Measurements from ENCODE around the gene TEAD2. TPM values are rescaled to one million over a fixed set of nuclear protein-coding genes. Genes with fewer than 3 reads are reported as not detected.

The TEAD2 gene
- total RNA-seq, 1 donor from 2014 or later: 5.3 TPM

- H3K4me3 Mint-ChIP-seq: no peak overlapping the region
- peaks cover 42% of the 10 kb centered on the region for H3K4me1 Mint-ChIP-seq
- intact Hi-C loops (cut with micrococcal nuclease): no loop called here
- DNase-seq: no peak
- peaks cover 19% of the 10 kb centered on the region for H3K36me3 Mint-ChIP-seq (ENCODE audit: low read depth)
- H3K27me3 Mint-ChIP-seq: no peaks in the 10 kb centered on the region
- ChIA-PET CTCF (interaction anchor here (1.4 kb wide), 1 partner anchor 11 kb away, joined by 3 read pairs; no protein-coding TSS in a partner anchor), POLR2A (interaction anchor here (0.7 to 19.9 kb wide), 6 partner anchors 8 to 160 kb away, joined by 3 to 757 read pairs (median 4); partner anchors contain the start of genes CD37 and SLC6A16)
- no peak for ATAC-seq (ENCODE audit: low read depth)
- no peaks in the 10 kb centered on the region for H3K9me3 Mint-ChIP-seq
- no peak overlapping the region for H3K27ac Mint-ChIP-seq
- TF ChIP-seq CTCF (IDR thresholded peaks at IDR 0.05): no peak
Observed at GRCh38 chr19:49349567-49349966, 12.6 kb downstream of the TEAD2 start.

GRCh38 chr19:49348305-49349189, 13.7 kb downstream of the TEAD2 start:
- no peaks in the 10 kb centered on the region for H3K27me3 Mint-ChIP-seq
- DNase-seq (no peak), ATAC-seq (ENCODE audit: low read depth) (peak; percentile 34)
- peak overlapping the region; percentile 41 for H3K4me3 Mint-ChIP-seq
- no peaks in the 10 kb centered on the region for H3K9me3 Mint-ChIP-seq
- POLR2A ChIA-PET: interaction anchor here (0.6 to 19.9 kb wide), 9 partner anchors 8 to 245 kb away, joined by 3 to 757 read pairs (median 4); partner anchors contain the start of genes CD37 and SLC6A16
- CTCF ChIA-PET: interaction anchor here (1.2 to 1.4 kb wide), 4 partner anchors 9 to 43 kb away, joined by 3 to 5 read pairs (median 3); partner anchors contain the start of gene CD37
- intact Hi-C loops (cut with micrococcal nuclease): no loop called here
- H3K36me3 Mint-ChIP-seq (ENCODE audit: low read depth): peaks cover 21% of the 10 kb centered on the region
- TF ChIP-seq CTCF (IDR thresholded peaks at IDR 0.05): no peak
- H3K27ac Mint-ChIP-seq: peak overlapping the region; percentile 70
- peaks cover 36% of the 10 kb centered on the region for H3K4me1 Mint-ChIP-seq

- Mint-ChIP-seq H3K27ac (peak overlapping the region; percentile 70), H3K4me1 (peaks cover 37% of the 10 kb centered on the region), H3K36me3 (ENCODE audit: low read depth) (peaks cover 26% of the 10 kb centered on the region), H3K4me3 (peak overlapping the region; percentile 41), H3K27me3 (no peaks in the 10 kb centered on the region), H3K9me3 (no peaks in the 10 kb centered on the region)
- ChIA-PET CTCF (interaction anchor here (1.3 kb wide), 2 partner anchors 10 to 13 kb away, joined by 3 read pairs; partner anchors contain the start of gene CD37), POLR2A (interaction anchor here (0.8 to 19.9 kb wide), 7 partner anchors 8 to 92 kb away, joined by 3 to 757 read pairs (median 5); partner anchors contain the start of genes CD37 and SLC6A16)
- ATAC-seq (ENCODE audit: low read depth) (peak; percentile 64), DNase-seq (no peak)
- intact Hi-C loops (cut with micrococcal nuclease): no loop called here
- no peak for TF ChIP-seq CTCF (IDR thresholded peaks at IDR 0.05)
Observed at GRCh38 chr19:49347835-49348234, 14.4 kb downstream of the TEAD2 start.

GRCh38 chr19:49347191-49347590, 15.0 kb downstream of the TEAD2 start:
- DNase-seq (no peak), ATAC-seq (ENCODE audit: low read depth) (no peak)
- no peak overlapping the region for H3K27ac Mint-ChIP-seq
- peaks cover 32% of the 10 kb centered on the region for H3K36me3 Mint-ChIP-seq (ENCODE audit: low read depth)
- no peaks in the 10 kb centered on the region for H3K27me3 Mint-ChIP-seq
- peaks cover 41% of the 10 kb centered on the region for H3K4me1 Mint-ChIP-seq
- intact Hi-C loops (cut with micrococcal nuclease): no loop called here
- POLR2A ChIA-PET: interaction anchor here (0.7 to 19.9 kb wide), 4 partner anchors 10 to 118 kb away, joined by 3 to 757 read pairs (median 4); partner anchors contain the start of genes CD37 and SLC6A16
- H3K4me3 Mint-ChIP-seq: no peak overlapping the region
- H3K9me3 Mint-ChIP-seq: no peaks in the 10 kb centered on the region
- no peak for TF ChIP-seq CTCF (IDR thresholded peaks at IDR 0.05)
- CTCF ChIA-PET: no interaction called here

All from activated B cell treated with CpG ODN at 0.5 μM for 24 hours (primary cell).